Stimulated activated naive CD8-positive, alpha-beta T cell treated with anti-CD3 and anti-CD28 coated beads, Interleukin-15, Interleukin-2, amounts not matched to agents 100 ng/mL and 50 ng/mL, for 24 hours (primary cell): ENCODE measurements around the gene SERTAD1.
"Not testable (repeated sequence)": the region's sequence is repeated elsewhere in the genome, so short reads cannot be mapped to it uniquely, and the experiment has no call there.

Source experiments
- H3K27ac Mint-ChIP-seq: one replicate; pipeline ENCODE4 v1.8.0; 2021; ENCODE audit warnings: mild to moderate bottlenecking, mixed read lengths
- H3K27me3 Mint-ChIP-seq: one replicate; pipeline ENCODE4 v1.8.0; 2021; ENCODE audit warnings: mixed read lengths
- H3K36me3 Mint-ChIP-seq: one replicate; pipeline ENCODE4 v1.8.0; 2021; ENCODE audit warnings: low read depth, mixed read lengths
- H3K4me1 Mint-ChIP-seq: one replicate; pipeline ENCODE4 v1.8.0; 2021; ENCODE audit warnings: low read depth, mixed read lengths
- H3K4me3 Mint-ChIP-seq: one replicate; pipeline ENCODE4 v1.8.0; 2021; ENCODE audit warnings: mild to moderate bottlenecking, mixed read lengths
- H3K9me3 Mint-ChIP-seq: one replicate; pipeline ENCODE4 v1.8.0; 2021; ENCODE audit warnings: mixed read lengths

SERTAD1 gene

DNA sequence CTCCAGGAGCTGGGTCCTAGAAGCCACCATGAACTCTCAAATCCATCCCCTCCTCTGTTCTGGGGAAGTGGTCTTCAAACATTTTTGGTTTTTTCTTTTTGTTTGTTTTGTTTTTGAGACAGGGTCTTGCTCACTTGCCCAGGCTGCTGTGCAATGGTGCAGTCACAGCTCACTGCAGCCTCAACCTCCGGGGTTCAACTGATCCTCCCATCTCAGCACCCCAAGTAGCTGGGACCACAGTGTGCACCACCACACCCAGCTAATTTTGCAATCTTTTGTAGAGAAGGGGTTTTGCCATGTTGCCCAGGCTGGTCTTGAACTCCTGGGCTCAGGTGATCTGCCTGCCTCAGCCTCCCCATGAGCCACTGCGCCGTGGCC lies 32.8 kb upstream of the SERTAD1 start:
- H3K9me3 Mint-ChIP-seq: no peaks in the 10 kb centered on the region
- H3K36me3 Mint-ChIP-seq: peaks cover 4% of the 10 kb centered on the region
- no peak overlapping the region for H3K27ac Mint-ChIP-seq
- H3K27me3 Mint-ChIP-seq: no peaks in the 10 kb centered on the region
- H3K4me3 Mint-ChIP-seq: no peak overlapping the region
- peaks cover 7% of the 10 kb centered on the region for H3K4me1 Mint-ChIP-seq

DNA sequence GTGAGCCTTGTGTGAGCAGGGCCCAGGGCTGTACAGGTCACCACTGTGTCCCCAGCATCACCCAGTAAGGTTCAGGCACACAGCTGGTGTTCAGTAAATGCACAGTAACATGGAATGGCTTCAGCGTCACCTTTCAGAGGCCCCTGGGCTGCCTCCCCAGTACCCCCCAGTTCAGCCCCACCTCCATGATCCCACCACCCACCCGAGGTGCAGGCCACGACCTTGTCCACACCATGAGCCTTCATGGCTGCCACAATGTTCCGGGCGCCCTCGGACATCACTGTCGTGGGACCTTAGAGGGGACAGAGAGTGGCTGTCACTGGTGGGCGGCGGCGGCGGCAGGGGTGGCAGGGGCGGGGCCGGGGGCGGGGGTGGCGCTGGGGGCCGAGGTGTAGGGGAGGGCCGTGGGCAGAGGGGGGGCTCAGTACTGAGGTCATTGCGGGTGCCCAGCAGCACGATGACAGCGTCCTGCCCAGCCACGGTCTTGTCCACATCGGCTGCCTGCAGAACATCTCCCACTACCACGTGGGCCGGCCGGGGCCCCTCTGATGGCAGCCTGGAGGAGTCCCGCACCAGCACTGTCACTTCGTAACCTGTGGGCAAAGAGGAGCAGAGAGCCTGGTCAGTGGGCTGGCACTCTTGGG lies 32.3 kb upstream of the SERTAD1 start:
- Mint-ChIP-seq H3K4me1 (peaks cover 7% of the 10 kb centered on the region), H3K27me3 (no peaks in the 10 kb centered on the region), H3K27ac (no peak overlapping the region), H3K36me3 (peaks cover 4% of the 10 kb centered on the region), H3K4me3 (no peak overlapping the region), H3K9me3 (no peaks in the 10 kb centered on the region)

DNA sequence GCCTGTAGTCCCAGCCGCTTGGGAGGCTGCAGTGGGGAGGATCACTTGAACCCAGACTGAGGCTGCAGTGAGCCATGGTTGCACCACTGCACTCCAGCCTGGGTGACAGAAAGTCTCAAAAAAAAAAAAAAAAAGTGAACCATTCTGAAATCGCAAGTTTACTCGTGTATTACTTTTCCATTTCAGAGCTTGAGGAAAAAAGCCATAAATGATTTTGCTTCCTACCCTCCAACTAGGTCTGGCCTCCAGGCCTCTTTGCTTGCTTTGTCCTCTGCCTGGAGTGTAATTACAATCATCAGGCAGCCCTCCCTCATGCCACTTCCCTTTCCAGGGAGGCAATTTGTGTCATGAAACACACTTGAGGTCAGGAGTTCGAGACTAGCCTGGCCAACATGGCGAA lies 31.3 kb upstream of the SERTAD1 start:
- Mint-ChIP-seq H3K27me3 (no peaks in the 10 kb centered on the region), H3K27ac (no peak overlapping the region), H3K36me3 (peaks cover 4% of the 10 kb centered on the region), H3K9me3 (no peaks in the 10 kb centered on the region), H3K4me1 (peaks cover 4% of the 10 kb centered on the region), H3K4me3 (no peak overlapping the region)

DNA sequence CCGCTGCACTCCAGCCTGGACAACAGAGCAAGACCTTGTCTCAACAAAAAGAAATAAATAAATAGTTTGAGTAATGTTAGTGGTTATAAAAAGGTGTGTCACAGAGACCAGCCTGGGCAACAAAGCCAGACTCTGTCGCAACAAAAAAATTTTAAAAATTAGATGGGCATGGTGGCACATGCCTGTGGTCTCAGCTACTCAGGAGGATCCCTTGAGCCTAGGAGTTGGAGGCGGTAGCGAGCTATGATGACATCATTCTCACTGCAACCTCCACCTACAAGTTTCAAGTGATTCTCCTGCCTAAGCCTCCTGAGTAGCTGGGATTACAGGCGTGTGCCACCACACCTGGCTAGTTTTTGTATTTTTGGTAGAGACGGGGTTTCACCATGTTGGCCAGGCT lies 28.2 kb upstream of the SERTAD1 start:
- H3K9me3 Mint-ChIP-seq, H3K27ac Mint-ChIP-seq, H3K4me1 Mint-ChIP-seq, H3K36me3 Mint-ChIP-seq, H3K27me3 Mint-ChIP-seq, H3K4me3 Mint-ChIP-seq: not testable (repeated sequence)

DNA sequence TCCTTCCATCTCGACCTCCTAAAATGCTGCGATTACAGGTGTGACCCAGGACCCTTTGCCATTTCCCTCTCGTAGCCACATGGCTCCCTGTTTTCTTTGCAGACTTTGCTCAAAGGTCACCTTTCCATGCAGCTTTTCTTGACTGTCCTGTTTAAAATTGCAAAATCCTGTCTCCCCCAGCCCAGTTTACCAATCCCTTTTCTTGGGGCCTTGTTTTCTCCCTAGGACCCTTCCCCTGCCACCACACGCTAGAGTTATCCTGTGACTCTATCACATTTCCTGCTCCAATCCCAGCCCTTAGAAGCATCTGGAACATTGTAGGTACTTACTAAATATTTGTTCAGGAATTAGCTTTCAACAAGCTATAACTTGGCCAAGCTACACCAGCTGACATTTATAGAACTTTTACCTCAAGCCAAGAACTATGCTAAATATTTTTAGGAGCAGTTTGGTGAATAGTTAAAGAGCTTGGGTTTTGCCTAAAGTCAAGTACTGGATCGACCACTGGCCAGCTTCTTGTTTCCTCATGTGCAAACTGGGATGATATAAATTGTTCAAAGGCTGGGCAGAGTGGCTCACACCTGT lies 27.5 kb upstream of the SERTAD1 start:
- H3K27ac Mint-ChIP-seq: no peak overlapping the region
- H3K9me3 Mint-ChIP-seq: no peaks in the 10 kb centered on the region
- H3K27me3 Mint-ChIP-seq: no peaks in the 10 kb centered on the region
- H3K4me3 Mint-ChIP-seq: no peak overlapping the region
- H3K4me1 Mint-ChIP-seq: no peaks in the 10 kb centered on the region
- peaks cover 9% of the 10 kb centered on the region for H3K36me3 Mint-ChIP-seq

DNA sequence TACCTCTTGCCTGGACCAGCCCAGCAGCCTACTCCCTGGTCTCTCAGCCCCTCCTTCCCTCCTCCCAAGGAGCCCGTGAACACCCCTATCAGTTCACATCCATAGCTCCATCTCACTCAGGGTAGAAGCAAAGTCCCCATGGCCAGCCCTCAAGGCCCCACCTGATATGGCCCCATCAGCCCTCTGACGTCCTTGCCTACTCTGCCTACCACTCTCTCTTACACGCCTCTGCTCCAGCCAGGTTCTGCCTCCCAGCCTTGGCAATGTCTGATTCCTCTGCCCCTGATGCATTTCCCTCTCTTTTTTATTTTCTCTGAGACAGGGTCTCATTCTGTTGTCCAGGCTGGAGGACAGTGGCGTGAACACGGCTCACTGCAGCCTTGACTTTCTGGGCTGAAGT lies 26.2 kb upstream of the SERTAD1 start:
- H3K9me3 Mint-ChIP-seq: no peaks in the 10 kb centered on the region
- H3K27ac Mint-ChIP-seq: no peak overlapping the region
- H3K4me3 Mint-ChIP-seq: no peak overlapping the region
- no peaks in the 10 kb centered on the region for H3K4me1 Mint-ChIP-seq
- H3K27me3 Mint-ChIP-seq: no peaks in the 10 kb centered on the region
- peaks cover 9% of the 10 kb centered on the region for H3K36me3 Mint-ChIP-seq

DNA sequence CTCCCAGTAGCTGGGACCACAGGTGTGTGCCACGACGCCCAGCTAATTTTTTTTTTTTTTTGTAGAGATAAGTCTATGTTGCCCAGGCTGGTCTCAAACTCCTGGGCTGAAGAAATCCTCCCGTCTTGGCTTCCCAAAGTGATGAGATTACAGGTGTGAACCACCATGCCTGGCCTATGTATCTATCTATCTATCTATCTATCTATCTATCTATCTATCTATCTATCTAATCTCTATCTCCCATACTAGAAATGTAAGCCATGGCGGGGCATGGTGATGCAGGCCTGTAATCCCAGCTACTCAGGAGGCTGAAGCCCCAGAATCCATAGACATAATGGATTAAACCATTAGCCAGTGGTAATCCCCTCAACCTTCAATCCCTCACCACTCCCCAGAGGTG lies 24.9 kb upstream of the SERTAD1 start:
- Mint-ChIP-seq H3K9me3 (no peaks in the 10 kb centered on the region), H3K4me1 (no peaks in the 10 kb centered on the region), H3K4me3 (no peak overlapping the region), H3K36me3 (peaks cover 5% of the 10 kb centered on the region), H3K27me3 (no peaks in the 10 kb centered on the region), H3K27ac (no peak overlapping the region)

DNA sequence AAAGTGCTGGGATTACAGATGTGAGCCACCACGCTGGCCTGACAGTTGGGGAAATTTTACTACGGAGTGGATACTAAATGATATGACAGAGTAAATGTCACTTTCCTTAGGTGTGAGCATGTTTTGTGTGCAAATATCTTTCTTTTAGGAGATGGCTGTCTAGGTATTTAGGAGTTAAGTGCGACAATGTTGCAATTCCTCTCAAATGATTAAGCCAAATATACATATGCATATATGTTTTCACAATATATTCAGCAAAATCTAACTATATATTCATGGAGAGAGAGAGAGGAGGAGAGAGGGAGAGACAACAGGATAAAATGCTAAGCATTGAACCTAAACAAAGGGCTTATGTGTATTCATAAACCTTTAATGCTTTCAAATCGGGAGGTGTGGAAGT lies 23.7 kb upstream of the SERTAD1 start:
- Mint-ChIP-seq H3K9me3 (no peaks in the 10 kb centered on the region), H3K27ac (no peak overlapping the region), H3K4me1 (peaks cover 5% of the 10 kb centered on the region), H3K4me3 (no peak overlapping the region), H3K36me3 (peaks cover 5% of the 10 kb centered on the region), H3K27me3 (no peaks in the 10 kb centered on the region)

DNA sequence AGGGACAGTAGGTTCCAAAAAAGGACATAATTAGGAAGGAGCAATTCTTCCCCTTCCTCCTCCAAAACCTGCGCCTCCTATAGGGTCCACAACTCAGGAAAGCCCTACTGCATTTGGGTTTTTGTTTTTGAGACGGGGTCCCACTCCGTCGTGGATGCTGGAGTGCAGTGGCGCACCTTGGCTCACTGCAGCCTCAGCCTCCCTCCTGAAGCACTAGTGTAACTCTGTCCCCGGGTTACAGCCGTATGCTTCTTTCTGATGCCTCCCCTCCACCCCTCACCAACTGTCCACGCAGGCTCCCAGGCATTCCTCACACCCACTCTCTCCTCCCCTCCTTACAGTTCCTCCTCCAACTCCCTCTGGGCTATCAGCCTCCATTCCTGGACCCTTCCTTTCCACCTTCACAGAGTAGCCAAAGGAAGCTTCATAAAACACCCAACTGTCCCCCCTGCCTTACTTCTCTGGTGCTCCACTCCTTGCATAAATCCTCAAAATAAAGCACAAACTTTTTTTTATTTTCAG lies 20.5 kb upstream of the SERTAD1 start:
- Mint-ChIP-seq H3K36me3 (peaks cover 5% of the 10 kb centered on the region), H3K27ac (peak overlapping the region; percentile 21), H3K4me1 (peaks cover 16% of the 10 kb centered on the region), H3K9me3 (no peaks in the 10 kb centered on the region), H3K27me3 (no peaks in the 10 kb centered on the region), H3K4me3 (no peak overlapping the region)

DNA sequence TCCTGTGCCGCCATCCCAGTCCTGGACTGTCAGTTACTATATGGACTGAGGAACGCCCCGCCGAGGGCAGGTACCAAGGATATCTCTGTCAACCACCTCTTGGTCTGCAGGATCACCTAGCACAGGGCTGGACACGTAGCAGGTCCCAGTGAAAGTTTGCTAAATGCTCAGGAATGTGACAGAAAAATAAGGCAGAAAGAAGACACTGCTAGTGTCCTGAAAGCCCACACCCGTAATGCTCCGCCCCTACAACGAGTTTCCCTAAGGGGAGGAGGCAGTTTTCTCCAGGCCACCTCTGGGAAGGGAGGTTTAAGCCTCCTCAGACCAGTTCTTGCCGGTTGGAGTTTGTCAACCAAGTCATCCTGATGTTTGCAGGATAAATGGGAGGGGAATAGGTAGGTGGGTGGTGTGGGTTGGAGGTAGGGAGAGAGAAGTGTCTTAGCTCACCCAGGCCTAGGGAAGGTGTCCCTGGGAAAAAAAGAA lies 20.0 kb upstream of the SERTAD1 start:
- no peak overlapping the region for H3K27ac Mint-ChIP-seq
- no peaks in the 10 kb centered on the region for H3K9me3 Mint-ChIP-seq
- peaks cover 8% of the 10 kb centered on the region for H3K36me3 Mint-ChIP-seq
- H3K4me3 Mint-ChIP-seq: peak overlapping the region; percentile 21
- peaks cover 16% of the 10 kb centered on the region for H3K4me1 Mint-ChIP-seq
- no peaks in the 10 kb centered on the region for H3K27me3 Mint-ChIP-seq

DNA sequence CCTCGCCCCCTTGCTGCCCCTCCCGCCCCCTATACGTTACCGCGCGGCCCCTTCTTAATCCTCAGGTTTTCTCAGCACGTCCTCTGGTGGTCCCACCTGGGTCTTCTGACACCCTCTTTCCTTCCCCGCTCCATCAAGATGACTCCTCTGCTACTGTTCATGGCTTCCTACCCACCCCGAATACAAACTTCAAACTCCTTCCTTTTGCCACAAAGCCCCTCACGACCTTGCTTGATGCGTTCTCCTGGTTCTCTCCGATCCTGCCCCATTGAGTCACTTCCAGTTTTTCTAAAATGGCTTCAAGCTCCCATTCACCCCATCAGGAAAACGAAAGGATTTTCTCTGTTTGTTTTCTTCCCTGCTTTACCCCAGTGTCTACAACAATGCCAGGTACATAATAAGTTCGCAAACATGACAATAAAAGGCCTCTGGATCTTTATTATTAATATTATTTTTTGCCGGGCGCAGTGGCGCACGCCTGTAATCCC lies 19.1 kb upstream of the SERTAD1 start:
- Mint-ChIP-seq H3K4me3 (peak overlapping the region; percentile 98), H3K27ac (peak overlapping the region; percentile 79), H3K27me3 (no peaks in the 10 kb centered on the region), H3K9me3 (no peaks in the 10 kb centered on the region), H3K36me3 (peaks cover 6% of the 10 kb centered on the region), H3K4me1 (peaks cover 16% of the 10 kb centered on the region)

DNA sequence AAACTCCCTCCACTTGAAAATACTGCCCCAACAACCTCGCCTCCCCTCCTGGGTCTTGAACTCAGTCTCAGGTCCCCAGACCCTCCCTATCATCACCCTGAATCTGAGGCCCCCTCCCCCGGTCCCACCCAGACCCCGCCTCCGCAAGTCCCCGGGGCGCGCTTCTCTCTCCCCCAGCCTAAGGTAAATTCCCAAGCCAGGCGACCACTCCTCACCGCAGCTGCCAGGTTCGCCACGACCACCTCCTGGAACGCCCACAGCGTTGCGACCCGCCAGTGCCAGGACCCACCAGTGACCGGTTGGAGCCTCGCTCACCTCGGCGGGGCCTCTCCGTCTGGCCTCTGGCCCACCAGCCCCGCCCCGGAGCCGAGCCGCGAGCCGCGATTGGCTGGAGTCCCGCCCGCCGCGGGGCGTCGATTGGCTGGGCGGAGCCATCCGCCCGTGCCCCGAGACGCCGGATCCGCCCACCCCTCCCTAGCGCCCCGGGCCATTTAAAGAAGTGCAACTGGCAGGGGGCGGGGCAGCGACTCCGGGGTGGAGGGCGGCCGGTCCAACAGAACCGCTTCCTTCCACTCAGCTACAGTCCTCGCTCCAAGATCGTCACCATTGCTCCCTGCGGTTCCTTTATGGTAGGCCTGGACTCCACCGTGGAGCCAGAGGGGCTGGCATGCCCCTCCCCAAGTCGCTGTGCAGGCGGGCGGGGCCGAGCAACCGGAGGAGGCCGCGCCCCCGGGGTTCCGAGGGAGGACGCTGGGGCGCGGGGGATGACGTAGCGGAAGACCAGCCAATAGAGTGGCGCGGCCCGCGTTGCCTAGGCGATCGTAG lies 18.4 kb upstream of the SERTAD1 start, which contains the start of gene SERTAD3:
Gene SERTAD3 (minus strand): TSS at position 336 of the 825 bp plus-strand sequence. CDS start 2,255 bp downstream, outside the sequence.
- Mint-ChIP-seq H3K27ac (peak within 1 kb of the TSS; percentile 95), H3K4me1 (peaks cover 16% of the 10 kb centered on the region), H3K36me3 (peaks cover 6% of the 10 kb centered on the region), H3K27me3 (no peaks in the 10 kb centered on the region), H3K9me3 (no peaks in the 10 kb centered on the region), H3K4me3 (peak within 1 kb of the TSS; percentile 98)

DNA sequence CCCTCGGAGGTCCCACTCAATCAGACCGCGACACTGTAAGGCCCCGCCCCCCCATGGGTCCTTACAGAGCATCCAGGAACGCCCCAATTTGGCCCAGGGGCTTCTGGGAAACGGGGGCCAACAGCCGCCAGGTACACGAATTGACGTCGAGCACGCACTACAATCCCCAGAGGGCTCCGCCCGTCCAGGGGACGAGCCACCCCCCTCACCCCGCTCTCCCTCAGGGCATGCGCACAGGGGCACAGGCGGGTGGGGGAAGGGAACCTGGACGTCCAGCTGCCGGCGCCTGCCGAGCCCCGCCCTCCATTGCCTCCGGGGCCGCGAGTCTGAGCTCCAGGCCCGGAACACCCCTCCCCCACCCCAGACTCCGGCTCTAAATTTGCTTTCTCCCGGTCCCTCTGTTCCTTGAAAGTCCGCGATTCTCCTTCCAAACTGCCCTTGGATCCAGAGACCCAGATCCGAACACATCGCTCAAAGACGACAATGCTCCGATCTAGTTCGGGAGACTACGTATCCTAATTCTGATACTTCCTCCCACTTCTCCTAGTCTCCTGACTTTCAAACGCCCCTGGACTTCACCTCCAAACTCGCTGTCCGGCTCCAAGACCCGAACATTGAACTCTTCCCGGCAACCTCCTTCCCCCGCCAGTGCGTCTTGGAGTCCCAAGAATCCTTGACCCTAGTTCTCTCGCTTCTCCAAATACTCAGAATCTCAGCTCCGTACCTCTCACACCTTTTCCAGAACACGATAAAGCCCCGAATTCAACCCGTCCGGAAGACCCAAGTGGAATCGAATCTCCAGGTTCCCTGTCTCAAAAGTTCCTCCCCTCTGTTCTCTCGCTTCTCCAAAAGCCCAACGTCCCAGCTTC lies 17.6 kb upstream of the SERTAD1 start:
- peaks cover 16% of the 10 kb centered on the region for H3K4me1 Mint-ChIP-seq
- H3K9me3 Mint-ChIP-seq: no peaks in the 10 kb centered on the region
- H3K27me3 Mint-ChIP-seq: no peaks in the 10 kb centered on the region
- peaks cover 6% of the 10 kb centered on the region for H3K36me3 Mint-ChIP-seq
- H3K4me3 Mint-ChIP-seq: peak overlapping the region; percentile 98
- peak overlapping the region; percentile 95 for H3K27ac Mint-ChIP-seq
